A549 (cell line): ENCODE measurements around the gene FGF23.

Experiments
- CHD2 ChIP-seq: fragments of 150-350 bp; IDR thresholded peaks from 2 replicates; pipeline ENCODE4 v1.6.1; 2014; ENCODE audit warnings: low read length; ENCODE audit not compliant: partially characterized antibody
- EP300 ChIP-seq, 2 experiments: fragments of >200 bp; sonication (Bioruptor Twin); formaldehyde crosslinking; IDR thresholded peaks; 2 replicates in 1 of 2; 3 replicates in 1 of 2; pipeline ENCODE4 v1.6.1; 2016 to 2017
- FOSL2 ChIP-seq, 2 experiments: fragments of 450-650 bp in 1 of 2; fragments of >200 bp in 1 of 2; sonication (Bioruptor Twin) in 1 of 2; formaldehyde crosslinking; IDR thresholded peaks; 2 replicates each; pipeline versions ENCODE4 v1.5.0 to v1.6.1; 2016 to 2020; ENCODE audit warnings: mild to moderate bottlenecking in 1 of 2, moderate library complexity in 1 of 2
- MAZ ChIP-seq: fragments of 150-350 bp; IDR thresholded peaks from 2 replicates; pipeline ENCODE4 v1.6.1; 2014; ENCODE audit warnings: antibody characterized with exemption, low read depth, low read length, borderline replicate concordance
- MYC ChIP-seq: IDR thresholded peaks from 2 replicates; pipeline ENCODE4 v1.6.1; 2012; ENCODE audit warnings: mild to moderate bottlenecking, inconsistent platforms, low read length, improper control_type of control experiment, borderline replicate concordance
- POLR2A ChIP-seq: IDR thresholded peaks from 2 replicates; pipeline ENCODE4 v1.6.1; 2012; ENCODE audit warnings: mild to moderate bottlenecking, low read length
- RFX5 ChIP-seq: fragments of 450-650 bp; IDR thresholded peaks from 2 replicates; pipeline ENCODE4 v1.7.1; 2014; ENCODE audit warnings: antibody characterized with exemption, mild to moderate bottlenecking, moderate library complexity
- TF ChIP-seq, protein P1 (sequence below): fragments of >200 bp; sonication (Bioruptor Twin); formaldehyde crosslinking; IDR thresholded peaks from 3 replicates; pipeline ENCODE4 v1.5.1; 2016
- TF ChIP-seq, protein P2 (sequence below): IDR thresholded peaks from 2 replicates; pipeline ENCODE4 v1.6.1; 2012

DNA sequence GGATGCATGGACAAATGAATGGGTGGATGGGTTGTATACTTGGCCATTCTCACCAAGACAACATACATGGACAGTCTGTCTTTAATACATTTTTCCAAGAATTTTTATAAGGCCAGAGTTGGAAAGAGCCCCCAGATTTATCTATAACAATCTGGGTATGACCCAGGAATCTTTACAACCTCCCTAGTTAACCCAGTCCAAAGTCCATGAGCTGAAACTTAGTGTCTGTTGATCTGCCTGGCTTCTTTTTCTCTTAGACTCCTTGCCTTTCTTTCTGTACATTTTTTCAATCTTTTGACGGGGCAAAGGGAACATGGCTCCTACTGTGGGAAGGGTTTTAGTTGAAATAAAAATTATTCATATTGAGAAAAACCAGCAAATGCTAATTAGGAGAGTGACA, 740 bp downstream of the FGF23 start:
- TF ChIP-seq, protein P1, sequence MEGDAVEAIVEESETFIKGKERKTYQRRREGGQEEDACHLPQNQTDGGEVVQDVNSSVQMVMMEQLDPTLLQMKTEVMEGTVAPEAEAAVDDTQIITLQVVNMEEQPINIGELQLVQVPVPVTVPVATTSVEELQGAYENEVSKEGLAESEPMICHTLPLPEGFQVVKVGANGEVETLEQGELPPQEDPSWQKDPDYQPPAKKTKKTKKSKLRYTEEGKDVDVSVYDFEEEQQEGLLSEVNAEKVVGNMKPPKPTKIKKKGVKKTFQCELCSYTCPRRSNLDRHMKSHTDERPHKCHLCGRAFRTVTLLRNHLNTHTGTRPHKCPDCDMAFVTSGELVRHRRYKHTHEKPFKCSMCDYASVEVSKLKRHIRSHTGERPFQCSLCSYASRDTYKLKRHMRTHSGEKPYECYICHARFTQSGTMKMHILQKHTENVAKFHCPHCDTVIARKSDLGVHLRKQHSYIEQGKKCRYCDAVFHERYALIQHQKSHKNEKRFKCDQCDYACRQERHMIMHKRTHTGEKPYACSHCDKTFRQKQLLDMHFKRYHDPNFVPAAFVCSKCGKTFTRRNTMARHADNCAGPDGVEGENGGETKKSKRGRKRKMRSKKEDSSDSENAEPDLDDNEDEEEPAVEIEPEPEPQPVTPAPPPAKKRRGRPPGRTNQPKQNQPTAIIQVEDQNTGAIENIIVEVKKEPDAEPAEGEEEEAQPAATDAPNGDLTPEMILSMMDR, result no peak
- TF ChIP-seq FOSL2 (IDR thresholded peaks at IDR 0.05) (no peak), FOSL2 (CRISPR knock-in tag; IDR thresholded peaks at IDR 0.05) (no peak), EP300 (IDR thresholded peaks at IDR 0.05) (no peak), CHD2 (no peak), RFX5 (no peak), MAZ (no peak), POLR2A (no peak), MYC (no peak)
- TF ChIP-seq, protein P2, sequence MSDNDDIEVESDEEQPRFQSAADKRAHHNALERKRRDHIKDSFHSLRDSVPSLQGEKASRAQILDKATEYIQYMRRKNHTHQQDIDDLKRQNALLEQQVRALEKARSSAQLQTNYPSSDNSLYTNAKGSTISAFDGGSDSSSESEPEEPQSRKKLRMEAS, result no peak
